A673 (cell line): ENCODE measurements around the gene SPC24. TPM values are rescaled to one million over a fixed set of nuclear protein-coding genes. Genes with fewer than 3 reads are reported as not detected.
"Not testable (repeated sequence)": the region's sequence is repeated elsewhere in the genome, so short reads cannot be mapped to it uniquely, and the experiment has no call there.

ENCODE experiments used
- BruUV-seq: library from RNA; stranded (reverse); fragments of 400-500 nt; replicated peaks from 2 replicates; lab custom pipeline; 2021; lab: Mats Ljungman, UMichigan
- CTCF ChIA-PET: fragments of 300-600 bp; sonication (Branson Sonifier 250); formaldehyde crosslinking; loops from one replicate; lab custom pipeline; 2022; ENCODE audit warnings: antibody characterized with exemption; lab: Charles Lee
- POLR2A ChIA-PET: fragments of 300-600 bp; sonication (Branson Sonifier 250); formaldehyde crosslinking; loops from one replicate; lab custom pipeline; 2022; ENCODE audit warnings: antibody characterized with exemption; ENCODE audit not compliant: low non-redundant PET; lab: Charles Lee
- DNase-seq: peaks from one replicate; pipeline ENCODE4 v3.0.0-alpha.2; 2015; ENCODE audit warnings: low spot score
- H3K27ac ChIP-seq: fragments of 200-600 bp; sonication (generic); 2 replicates; pipeline ENCODE4 v1.5.1; 2016; ENCODE audit warnings: mixed run types, low read depth, mild to moderate bottlenecking, mixed read lengths, antibody characterized with exemption, low read length; ENCODE audit not compliant: poor library complexity, severe bottlenecking
- H3K27me3 ChIP-seq: fragments of 200-600 bp; sonication (generic); replicated peaks from 2 replicates; pipeline ENCODE4 v1.6.1; 2017; ENCODE audit warnings: mixed run types, low read depth, mild to moderate bottlenecking, mixed read lengths, antibody characterized with exemption, low read length; ENCODE audit not compliant: insufficient read depth, poor library complexity
- H3K36me3 ChIP-seq: fragments of 200-600 bp; sonication (generic); 2 replicates; pipeline ENCODE4 v1.6.1; 2016; ENCODE audit warnings: mixed run types, mild to moderate bottlenecking, mixed read lengths, antibody characterized with exemption, low read length; ENCODE audit not compliant: insufficient read depth, poor library complexity, severe bottlenecking
- H3K4me1 ChIP-seq: fragments of 200-600 bp; sonication (generic); 2 replicates; pipeline ENCODE4 v1.6.1; 2017; ENCODE audit warnings: mixed run types, mild to moderate bottlenecking, mixed read lengths, antibody characterized with exemption, low read length; ENCODE audit not compliant: insufficient read depth, poor library complexity, severe bottlenecking
- H3K4me3 ChIP-seq: fragments of 200-600 bp; sonication (generic); 2 replicates; pipeline ENCODE4 v1.5.1; 2016; ENCODE audit warnings: low read depth, mixed run types, mild to moderate bottlenecking, mixed read lengths, low read length; ENCODE audit not compliant: poor library complexity, severe bottlenecking
- H3K9me3 ChIP-seq: fragments of 200-600 bp; sonication (generic); 2 replicates; pipeline ENCODE4 v1.6.1; 2016; ENCODE audit warnings: mixed run types, low read depth, mild to moderate bottlenecking, mixed read lengths, antibody characterized with exemption, low read length; ENCODE audit not compliant: poor library complexity, severe bottlenecking
- CTCF ChIP-seq: fragments of 300-800, 200-600 bp; sonication (generic); conservative IDR thresholded peaks from 2 replicates; pipeline ENCODE4 v1.5.1; 2017; ENCODE audit warnings: low read depth, mild to moderate bottlenecking, antibody characterized with exemption, low read length, moderate library complexity, mixed read lengths
- EZH2 ChIP-seq: fragments of 200-600 bp; sonication (generic); IDR thresholded peaks from 2 replicates; pipeline ENCODE4 v1.6.1; 2017; ENCODE audit warnings: borderline replicate concordance, low read depth, mild to moderate bottlenecking, mixed read lengths, antibody characterized with exemption, low read length; ENCODE audit not compliant: poor library complexity, severe bottlenecking
- intact Hi-C: fragments of 100-400 bp; cut with micrococcal nuclease; formaldehyde crosslinking; loops from one replicate; pipeline ENCODE4 v1.10.0; 2022; ENCODE audit not compliant: unreplicated experiment
- total RNA-seq: library from RNA; stranded (reverse); gene quantifications from 2 replicates; pipeline ENCODE4 v1.2.3, GENCODE V29; 2021

Gene SPC24
- total RNA-seq, 1 experiment from 2014 or later = 97.6 TPM

- TF ChIP-seq EZH2 = no peak
- no peak for TF ChIP-seq CTCF
- H3K36me3 ChIP-seq = peaks cover 96% of the 10 kb centered on the region
- no peak for DNase-seq
- POLR2A ChIA-PET = no interaction called here
- intact Hi-C loops = no loop called here
- CTCF ChIA-PET = no interaction called here
- no peaks in the 10 kb centered on the region for H3K9me3 ChIP-seq
- H3K27me3 ChIP-seq = no peaks in the 10 kb centered on the region
- H3K27ac ChIP-seq = no peak overlapping the region
- no peak overlapping the region for H3K4me3 ChIP-seq
- no peaks in the 10 kb centered on the region for H3K4me1 ChIP-seq
- no TSS peak for BruUV-seq
Observed at GRCh38 chr19:11123114-11123513, 32.5 kb downstream of the SPC24 start.

GRCh38 chr19:11121963-11122362 lies 33.6 kb downstream of the SPC24 start:
- H3K9me3 ChIP-seq, BruUV-seq, DNase-seq, POLR2A ChIA-PET, H3K4me1 ChIP-seq, H3K27ac ChIP-seq, H3K27me3 ChIP-seq, H3K4me3 ChIP-seq, intact Hi-C loops, CTCF ChIA-PET: not testable (repeated sequence)
- peaks cover 96% of the 10 kb centered on the region for H3K36me3 ChIP-seq

GRCh38 chr19:11116507-11116906 lies 39.1 kb downstream of the SPC24 start:
- POLR2A ChIA-PET = no interaction called here
- H3K4me3 ChIP-seq = no peak overlapping the region
- peaks cover 98% of the 10 kb centered on the region for H3K36me3 ChIP-seq
- no TSS peak for BruUV-seq
- no peaks in the 10 kb centered on the region for H3K27me3 ChIP-seq
- DNase-seq = no peak
- no peaks in the 10 kb centered on the region for H3K9me3 ChIP-seq
- no peaks in the 10 kb centered on the region for H3K4me1 ChIP-seq
- intact Hi-C loops = no loop called here
- no peak for TF ChIP-seq CTCF
- TF ChIP-seq EZH2 = no peak
- H3K27ac ChIP-seq = no peak overlapping the region
- CTCF ChIA-PET = no interaction called here

- TF ChIP-seq CTCF = no peak
- TF ChIP-seq EZH2 = no peak
- Histone ChIP-seq H3K36me3 (peaks cover 98% of the 10 kb centered on the region), H3K27me3 (no peaks in the 10 kb centered on the region), H3K4me3 (no peak overlapping the region), H3K4me1 (no peaks in the 10 kb centered on the region), H3K9me3 (no peaks in the 10 kb centered on the region), H3K27ac (no peak overlapping the region)
- no peak for DNase-seq
- BruUV-seq = no TSS peak
- ChIA-PET CTCF (no interaction called here), POLR2A (no interaction called here)
- intact Hi-C loops = no loop called here
Observed at GRCh38 chr19:11115895-11116446, 39.6 kb downstream of the SPC24 start.
